KOPT-K1 (cell line): ENCODE measurements around the gene HOXD10.

Source experiments
- H3K27ac ChIP-seq: fragments of 200-600 bp; sonication (generic); 2 replicates; pipeline ENCODE4 v1.5.1; 2016; ENCODE audit warnings: antibody characterized with exemption, mild to moderate bottlenecking, low read depth, low read length; ENCODE audit not compliant: poor library complexity, severe bottlenecking
- H3K36me3 ChIP-seq: fragments of 200-600 bp; sonication (generic); 2 replicates; pipeline ENCODE4 v1.5.1; 2017; ENCODE audit warnings: antibody characterized with exemption, mild to moderate bottlenecking, low read length, moderate library complexity; ENCODE audit not compliant: insufficient read depth
- H3K9me3 ChIP-seq: fragments of 200-600 bp; sonication (generic); 2 replicates; pipeline ENCODE4 v1.5.1; 2017; ENCODE audit warnings: antibody characterized with exemption, low read length, mild to moderate bottlenecking; ENCODE audit not compliant: insufficient read depth, poor library complexity, severe bottlenecking

Gene HOXD10

DNA sequence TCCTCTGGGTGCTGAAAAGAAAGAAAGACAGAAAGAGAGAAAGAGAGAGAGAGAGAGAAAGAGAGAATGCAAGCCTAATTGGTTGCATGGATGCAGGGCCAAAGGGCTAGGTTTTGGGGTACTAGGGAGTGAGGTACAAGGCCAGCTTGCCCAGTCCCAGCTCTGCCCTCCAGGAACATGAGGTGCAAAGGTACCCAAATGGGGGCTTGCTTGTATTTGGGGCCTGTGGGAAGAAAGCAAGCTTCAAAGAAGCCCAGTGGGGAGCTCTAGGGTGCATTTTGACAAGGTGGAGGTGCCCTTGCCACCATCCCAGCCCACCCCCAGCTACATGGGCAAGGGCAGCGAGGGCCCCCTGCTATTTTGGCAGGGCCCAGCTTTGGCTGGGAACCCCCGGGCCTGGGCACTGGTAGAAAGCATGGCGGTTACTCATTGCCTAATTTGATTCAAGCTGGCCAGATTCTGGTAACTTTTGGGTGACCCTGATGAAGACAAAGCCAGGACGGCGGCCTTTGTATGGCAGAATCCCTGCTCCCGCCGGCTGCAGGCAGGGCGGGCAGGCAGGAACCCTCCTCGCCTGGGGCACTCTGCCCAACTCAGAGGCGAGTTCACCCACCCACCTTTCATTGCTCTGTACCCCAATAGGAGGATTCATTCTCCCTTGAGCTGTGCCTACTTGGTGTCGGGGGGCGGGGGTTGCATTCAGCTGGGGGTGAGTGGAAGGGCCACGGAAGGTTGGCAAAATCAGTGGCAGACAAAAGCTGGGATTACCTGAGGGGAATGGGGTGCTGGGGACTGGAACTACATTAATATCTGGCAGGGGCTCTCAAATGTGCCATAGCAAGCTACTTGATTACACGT lies 34.2 kb downstream of the HOXD10 start:
- Histone ChIP-seq H3K9me3 (no peaks in the 10 kb centered on the region), H3K27ac (no peak overlapping the region), H3K36me3 (no peaks in the 10 kb centered on the region)

DNA sequence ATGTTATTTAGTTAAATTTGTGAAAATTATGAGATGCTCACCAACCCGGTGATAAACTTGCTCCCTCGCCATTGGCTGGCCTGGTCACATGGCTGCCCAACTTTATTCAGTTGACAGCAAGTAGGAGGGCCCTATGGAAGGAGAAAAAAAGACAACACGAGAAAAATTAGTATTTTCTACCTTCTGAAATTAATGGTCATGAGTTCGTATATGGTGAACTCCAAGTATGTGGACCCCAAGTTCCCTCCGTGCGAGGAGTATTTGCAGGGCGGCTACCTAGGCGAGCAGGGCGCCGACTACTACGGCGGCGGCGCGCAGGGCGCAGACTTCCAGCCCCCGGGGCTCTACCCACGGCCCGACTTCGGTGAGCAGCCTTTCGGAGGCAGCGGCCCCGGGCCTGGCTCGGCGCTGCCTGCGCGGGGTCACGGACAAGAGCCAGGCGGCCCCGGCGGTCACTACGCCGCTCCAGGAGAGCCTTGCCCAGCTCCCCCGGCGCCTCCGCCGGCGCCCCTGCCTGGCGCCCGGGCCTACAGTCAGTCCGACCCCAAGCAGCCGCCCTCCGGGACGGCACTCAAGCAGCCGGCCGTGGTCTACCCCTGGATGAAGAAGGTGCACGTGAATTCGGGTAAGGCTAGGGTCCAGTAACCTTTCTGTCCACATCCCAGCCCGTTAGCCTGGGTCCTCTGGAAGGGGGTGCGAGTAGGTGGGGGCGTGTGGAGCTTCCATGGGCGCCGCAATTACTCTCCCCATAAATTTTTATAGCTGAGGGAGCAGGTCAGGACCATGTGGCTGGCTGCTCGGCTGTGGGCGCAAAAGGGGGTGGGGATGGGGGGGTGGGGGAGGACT lies 35.1 kb downstream of the HOXD10 start, which contains the start of gene HOXD4:
Gene HOXD4, plus strand, starts transcription at position 109 of the 846 bp plus-strand sequence. Its CDS starts 84 bp downstream, at position 193.
- H3K27ac ChIP-seq: no peak within 1 kb of the TSS
- H3K9me3 ChIP-seq: no peaks in the 10 kb centered on the region
- H3K36me3 ChIP-seq: no peaks in the 10 kb centered on the region

DNA sequence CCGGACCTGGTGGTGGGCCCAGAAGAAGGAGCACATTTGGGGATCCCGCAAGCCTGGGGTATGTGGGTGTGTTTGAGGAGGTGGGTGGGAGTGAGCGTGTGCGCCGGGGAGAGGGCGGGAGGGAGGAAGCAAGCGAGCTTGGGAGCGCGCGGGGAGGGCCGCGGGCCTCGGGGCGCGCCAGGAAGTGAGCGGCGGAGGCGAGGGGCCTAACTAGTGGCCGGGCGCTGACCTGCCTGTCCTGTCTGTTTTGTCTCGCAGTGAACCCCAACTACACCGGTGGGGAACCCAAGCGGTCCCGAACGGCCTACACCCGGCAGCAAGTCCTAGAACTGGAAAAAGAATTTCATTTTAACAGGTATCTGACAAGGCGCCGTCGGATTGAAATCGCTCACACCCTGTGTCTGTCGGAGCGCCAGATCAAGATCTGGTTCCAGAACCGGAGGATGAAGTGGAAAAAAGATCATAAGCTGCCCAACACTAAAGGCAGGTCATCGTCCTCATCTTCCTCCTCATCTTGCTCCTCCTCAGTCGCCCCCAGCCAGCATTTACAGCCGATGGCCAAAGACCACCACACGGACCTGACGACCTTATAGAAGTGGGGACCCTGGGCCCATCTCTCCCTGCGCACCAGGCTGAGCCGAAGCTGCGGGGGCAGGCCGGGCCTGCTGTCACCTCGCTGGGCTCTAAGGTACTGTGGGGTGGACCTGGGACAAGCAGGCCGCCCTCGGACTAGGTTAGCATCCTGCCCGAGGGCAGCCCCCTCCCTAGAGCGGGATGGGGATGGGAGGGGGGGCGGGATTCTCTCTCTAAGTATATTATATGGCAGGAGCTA lies 36.0 kb downstream of the HOXD10 start:
- Histone ChIP-seq H3K9me3 (no peaks in the 10 kb centered on the region), H3K27ac (no peak overlapping the region), H3K36me3 (no peaks in the 10 kb centered on the region)

DNA sequence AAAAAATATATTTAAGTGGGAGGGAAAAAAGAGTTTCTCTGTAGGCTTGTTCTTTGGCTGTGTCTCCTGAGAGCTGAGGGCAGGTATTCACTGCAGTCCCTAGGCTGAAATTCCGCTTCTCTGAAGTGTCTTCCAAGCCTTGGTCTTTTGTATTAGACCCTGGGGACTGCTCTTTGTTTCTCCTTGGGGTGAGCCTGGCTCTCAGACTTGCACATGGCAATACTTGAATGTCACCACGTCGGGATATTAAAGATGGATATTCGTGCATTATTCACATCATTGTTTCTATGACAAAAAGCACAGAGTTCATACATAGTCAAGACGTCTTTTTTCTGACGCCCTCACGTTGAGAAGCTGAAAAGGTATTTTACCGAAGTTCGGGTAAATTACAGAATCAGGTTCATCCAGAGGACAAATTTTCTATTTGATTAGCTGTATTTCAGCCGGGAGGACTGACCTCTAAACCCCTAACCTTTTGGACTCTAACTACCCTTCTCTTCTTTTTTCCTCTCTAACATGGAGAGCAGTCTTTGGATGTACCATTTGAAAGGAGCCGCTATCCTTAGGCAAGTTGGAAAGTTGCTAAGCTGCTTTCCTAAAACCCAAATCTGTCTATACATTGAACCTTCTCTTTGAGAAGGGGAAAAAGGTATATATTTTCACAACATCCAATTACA lies 38.1 kb downstream of the HOXD10 start:
- Histone ChIP-seq H3K27ac (no peak overlapping the region), H3K9me3 (no peaks in the 10 kb centered on the region), H3K36me3 (no peaks in the 10 kb centered on the region)

DNA sequence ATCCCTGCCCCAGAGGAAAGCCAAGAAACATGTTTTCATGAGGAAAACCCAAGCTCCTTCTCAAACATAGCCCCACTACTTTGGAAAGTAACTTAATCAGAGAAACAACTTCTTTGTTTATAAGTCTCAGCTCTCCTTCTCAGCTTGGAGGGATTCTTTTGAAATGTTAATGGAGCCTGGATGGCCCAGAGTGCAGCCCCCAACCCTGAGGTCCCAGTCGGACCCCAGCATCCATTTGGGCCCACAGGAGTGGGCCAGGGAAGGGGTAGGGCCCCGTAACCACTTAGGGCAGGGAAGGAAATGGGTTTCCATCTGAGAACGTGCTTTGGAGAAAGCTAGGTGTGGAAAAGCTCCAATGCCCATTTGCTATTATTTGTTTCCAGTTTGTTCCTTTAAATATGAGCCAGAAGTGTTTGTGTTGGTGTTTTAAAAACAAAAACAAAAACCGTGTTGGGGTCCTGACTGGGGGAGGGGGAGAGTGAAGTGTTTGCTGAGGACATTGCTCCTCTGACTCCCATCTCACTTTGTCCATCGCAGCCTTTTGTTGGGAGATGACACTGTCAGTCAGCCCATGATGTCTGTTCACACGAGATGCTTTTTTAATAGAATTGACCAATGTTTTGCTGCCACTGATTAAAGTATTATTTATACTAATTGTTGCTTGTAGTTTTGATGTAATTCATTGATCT lies 38.9 kb downstream of the HOXD10 start:
- no peak overlapping the region for H3K27ac ChIP-seq
- H3K36me3 ChIP-seq: no peaks in the 10 kb centered on the region
- no peaks in the 10 kb centered on the region for H3K9me3 ChIP-seq

DNA sequence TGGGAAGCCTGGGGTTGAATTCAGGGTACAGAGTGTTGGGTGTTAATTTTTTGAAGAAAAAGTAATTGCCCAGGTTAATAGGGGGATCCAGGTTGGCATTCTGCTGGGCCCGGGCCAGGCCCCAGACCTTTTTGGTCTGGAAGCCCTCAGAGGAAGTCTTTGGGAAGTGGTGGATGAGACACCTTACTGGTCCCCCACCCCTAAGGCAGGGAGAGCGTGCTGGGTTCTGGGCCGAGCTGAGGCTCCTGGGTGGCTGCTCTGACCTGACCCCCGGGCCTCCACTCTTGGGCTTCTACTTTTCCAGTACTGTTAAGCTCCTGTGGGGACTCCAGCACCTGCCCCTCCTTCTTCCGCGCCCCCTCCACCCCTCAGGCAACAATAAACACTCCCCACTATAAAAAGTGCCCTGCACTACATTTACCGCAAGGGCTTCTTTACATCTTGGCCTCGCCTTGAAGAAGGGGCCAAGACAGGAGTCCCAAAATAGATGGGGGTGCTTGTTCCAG lies 39.8 kb downstream of the HOXD10 start:
- Histone ChIP-seq H3K36me3 (no peaks in the 10 kb centered on the region), H3K9me3 (no peaks in the 10 kb centered on the region), H3K27ac (no peak overlapping the region)

DNA sequence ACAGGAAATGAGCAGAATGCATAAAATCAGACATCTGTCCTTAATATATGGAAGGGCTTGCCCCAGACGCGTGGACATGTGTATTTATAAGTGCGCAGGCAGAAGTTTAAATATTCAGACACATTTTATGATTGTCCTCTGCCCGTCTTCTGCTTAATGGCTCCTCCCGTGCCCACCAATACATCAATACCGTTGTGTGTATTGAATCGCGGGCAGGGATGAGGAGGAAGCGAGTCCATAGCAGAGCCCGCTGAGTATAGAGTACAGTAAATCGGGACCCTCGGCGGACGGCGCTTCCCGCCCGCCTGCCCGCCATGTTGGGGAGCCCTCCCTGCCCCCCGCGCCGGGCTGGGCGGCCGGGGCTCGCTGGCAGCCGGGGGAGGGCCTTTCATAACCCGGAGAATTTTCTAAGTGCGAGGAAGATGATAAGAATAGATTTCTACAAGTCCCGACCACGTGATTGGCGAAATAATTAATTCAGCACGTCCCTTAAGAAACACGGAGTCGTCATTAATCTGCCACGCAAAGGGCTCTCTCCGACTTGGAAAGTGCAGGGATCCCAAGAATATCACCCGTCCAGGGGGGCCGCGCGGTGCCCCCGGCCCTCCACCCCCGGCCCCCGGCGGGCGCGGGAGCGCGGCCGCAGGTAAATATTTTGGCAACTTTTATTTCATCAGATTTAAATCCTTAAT lies 40.4 kb downstream of the HOXD10 start, which contains the start of gene HOXD3:
Gene HOXD3, plus strand, starts transcription at position 501 of the 692 bp plus-strand sequence. CDS start 11,808 bp downstream, outside the sequence.
- no peak within 1 kb of the TSS for H3K27ac ChIP-seq

DNA sequence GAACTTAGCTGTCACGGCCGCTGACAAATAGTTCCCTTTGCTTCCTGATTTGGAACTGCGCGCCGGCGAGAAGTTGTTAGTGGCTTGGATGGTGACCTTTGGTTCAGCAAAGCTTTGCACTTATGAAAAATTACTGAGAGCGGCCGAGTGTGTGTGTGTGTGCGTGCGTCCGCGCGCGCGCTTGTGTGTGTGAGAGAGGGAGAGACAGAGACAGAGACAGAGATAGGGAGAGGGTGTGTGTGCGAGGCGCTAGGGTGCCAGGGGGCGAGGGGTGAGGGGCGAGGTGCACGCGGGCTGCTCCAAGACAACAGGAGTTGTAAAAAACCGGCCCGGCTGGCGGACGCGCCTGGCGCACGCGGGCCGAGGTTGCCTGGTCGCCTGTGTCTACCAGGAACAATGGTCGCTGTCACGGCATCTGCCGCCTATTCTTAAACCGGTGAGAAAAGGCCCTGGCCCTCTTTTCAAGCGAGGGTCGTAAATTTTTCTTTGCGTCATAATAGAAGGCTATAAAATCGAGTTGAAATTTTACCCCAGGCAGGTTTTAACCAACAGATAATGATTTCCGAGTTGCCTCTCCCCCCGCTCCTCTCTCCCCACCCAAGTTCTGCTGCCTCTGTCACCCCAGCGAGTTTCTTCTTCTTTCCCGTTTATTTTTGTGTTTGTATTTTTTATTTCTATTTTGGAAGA lies 41.1 kb downstream of the HOXD10 start:
- no peak overlapping the region for H3K27ac ChIP-seq
- no peaks in the 10 kb centered on the region for H3K36me3 ChIP-seq
- H3K9me3 ChIP-seq: no peaks in the 10 kb centered on the region

More for the DNA sequence above, 40.4 kb downstream of the HOXD10 start, which contains the start of gene HOXD3:
- Histone ChIP-seq H3K9me3 (no peaks in the 10 kb centered on the region), H3K36me3 (no peaks in the 10 kb centered on the region)

DNA sequence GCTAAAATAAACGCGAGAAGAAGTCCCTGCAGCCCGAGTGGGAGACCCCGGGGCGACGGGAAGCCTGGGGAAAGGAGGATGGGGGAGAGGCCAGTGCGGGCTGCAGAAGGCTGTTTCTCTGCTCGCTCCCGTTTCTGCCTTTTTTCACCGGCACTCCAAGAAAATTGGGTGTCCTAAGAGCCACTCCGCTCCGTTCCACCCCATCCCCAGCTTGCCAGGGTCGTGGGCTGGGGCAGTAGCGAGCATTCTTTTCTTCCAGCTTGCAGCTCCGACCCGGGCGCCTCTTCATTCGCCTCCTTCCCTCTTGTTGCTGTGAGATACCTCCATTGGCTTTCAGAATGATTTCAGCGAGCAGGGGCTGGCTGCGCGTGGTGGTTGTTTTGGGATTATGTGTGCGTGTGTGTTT lies 41.6 kb downstream of the HOXD10 start:
- H3K36me3 ChIP-seq: no peaks in the 10 kb centered on the region
- H3K27ac ChIP-seq: no peak overlapping the region
- no peaks in the 10 kb centered on the region for H3K9me3 ChIP-seq

DNA sequence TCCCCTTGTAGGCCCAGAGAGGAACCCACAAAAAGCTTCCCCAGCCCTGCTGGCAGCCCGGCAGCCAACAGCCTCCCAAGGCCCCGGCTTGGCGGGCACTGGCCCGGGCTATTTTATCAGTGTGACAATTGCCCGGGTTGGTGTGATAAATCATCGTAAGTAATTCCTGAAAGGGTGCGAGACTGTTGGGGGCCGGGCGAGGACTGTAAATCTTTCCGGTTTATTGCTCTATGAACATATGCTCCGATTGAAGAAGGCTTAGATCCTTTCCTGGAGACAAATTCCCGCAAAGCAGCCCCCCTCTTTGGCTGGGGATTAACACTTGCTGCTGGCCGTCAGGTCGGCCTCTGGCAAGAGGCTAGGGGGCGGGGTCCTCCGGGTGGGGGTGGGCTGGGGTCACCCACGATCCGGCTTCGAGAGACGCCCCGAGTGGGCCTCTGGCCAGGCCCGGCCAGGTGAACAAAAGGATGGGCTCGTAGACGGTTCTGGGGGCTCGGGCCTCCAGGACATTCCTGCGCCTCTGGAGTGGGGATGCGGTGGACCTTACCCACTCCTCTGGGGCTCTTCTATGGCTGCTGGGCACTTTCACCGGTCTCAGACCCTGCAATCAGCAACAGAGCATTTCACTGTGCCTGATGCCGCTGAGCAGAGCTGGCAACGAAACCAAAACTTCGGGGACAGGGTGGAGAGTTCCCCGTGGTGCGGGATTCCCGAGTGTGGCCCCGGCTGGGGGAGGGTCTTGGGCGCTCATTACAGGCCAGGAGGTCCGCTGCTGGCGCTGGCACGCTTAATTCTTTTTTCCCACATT lies 42.5 kb downstream of the HOXD10 start:
- Histone ChIP-seq H3K36me3 (no peaks in the 10 kb centered on the region), H3K27ac (no peak overlapping the region), H3K9me3 (no peaks in the 10 kb centered on the region)

DNA sequence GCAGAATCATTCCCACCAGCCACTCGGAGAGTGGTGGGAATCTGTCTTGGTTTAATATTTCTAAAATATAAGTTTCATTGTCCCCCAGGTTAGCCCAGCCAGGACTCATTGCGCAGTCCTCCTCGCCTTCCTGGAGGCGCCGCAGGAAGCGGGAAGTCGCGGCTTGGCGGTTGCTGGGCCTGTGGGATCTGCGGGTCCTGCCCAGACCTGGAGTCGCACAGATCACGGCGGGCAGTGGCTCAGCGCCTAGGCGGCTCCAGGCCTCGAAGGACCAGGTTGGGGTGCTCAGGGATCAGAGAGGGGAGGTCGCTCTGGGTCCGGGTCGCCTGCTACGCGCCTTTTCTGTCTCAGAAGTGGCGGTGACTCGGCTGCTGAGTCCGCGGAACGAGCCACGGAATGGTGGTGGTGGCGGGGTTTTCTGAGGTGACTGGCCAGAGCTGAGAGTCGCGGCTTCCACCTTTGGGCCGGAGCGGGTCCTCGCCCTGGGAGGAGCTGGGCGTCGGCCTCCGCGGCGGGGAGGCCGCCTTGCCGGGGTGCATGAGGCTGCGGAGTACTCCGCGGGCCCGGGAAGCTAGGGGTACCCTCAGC lies 43.2 kb downstream of the HOXD10 start:
- H3K27ac ChIP-seq: no peak overlapping the region
- H3K9me3 ChIP-seq: no peaks in the 10 kb centered on the region
- H3K36me3 ChIP-seq: no peaks in the 10 kb centered on the region
